ENCODE measurements around the gene COL5A3.
"Not testable (repeated sequence)": the region's sequence is repeated elsewhere in the genome, so short reads cannot be mapped to it uniquely, and the experiment has no call there.

The COL5A3 gene

DNA sequence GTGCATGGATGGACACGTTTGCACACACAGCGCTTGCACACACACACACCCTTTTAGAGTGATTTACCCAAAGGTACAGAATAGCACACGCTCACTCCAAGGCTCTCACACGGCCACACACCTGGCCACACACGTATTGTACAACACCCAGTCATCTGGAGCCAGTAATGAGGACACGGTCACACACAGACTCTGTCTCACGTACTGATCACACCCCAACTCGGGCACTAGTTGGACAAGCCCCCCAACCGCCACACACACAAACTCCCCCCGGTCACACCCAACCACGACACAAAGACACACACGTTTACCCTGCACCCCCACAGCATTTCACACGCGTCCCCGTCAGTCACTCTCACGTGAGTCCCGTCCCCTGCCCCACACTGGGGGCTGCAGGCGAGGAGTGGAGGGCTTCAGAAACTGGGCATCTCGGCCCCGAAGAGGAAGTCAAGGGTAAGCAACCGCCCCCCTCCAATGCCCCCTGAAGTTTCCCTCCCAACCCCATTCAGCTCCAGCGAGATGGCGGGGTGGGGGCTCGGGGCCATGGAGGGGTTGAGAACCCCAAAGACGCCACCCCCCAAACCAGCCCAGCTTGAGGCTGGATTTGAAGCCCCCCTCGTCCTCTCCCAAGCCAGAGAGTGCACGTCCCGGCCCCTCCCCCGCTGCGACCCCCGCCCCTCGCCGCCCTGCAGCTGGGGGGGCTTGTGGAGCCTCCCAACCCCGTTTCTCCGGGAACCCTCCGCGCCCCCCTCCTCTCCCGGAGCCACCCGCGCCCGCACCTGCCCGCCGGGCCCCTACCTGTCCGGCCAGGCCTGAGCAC is 74.6 kb downstream of the COL5A3 start:
- DNase-seq: no peak

DNA sequence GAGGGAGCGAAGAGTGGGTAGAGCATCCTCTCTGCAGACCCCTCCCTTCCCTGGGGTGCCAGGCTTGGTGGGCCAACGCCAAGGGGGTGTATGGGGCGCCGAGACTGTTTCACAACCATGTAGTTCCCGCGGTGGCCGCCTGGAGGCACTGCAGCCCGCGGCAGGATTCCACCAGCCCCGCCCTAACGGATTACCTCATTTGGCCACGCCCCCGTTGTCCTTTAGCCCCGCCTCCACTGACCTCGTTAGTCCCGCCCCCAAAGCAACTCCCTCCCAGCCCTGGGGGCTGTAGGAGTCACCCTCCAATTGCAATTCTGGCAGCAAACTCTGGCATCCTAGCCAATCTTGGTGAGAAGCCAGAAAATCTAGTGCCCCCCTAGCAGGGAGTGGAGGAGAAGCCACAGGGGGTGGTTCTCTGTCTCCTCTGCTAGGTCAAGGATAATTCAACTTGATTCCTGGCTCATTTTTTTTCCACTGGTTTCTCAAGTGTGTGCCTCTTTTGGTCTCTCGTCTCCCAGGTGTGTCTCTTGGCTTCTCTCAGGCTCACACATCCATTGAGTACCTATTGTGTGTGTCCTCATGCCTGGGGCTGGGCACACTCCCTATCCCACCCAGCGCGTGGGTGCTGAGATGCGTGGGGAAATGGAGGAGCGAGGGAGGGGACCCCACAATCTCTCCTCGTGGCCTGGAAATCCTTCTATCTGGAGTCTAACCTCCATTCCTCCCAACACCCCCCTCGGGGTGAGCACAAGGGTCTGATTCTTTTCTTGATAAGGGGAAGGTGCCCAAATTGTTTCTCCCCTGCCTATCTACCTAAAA is 76.0 kb downstream of the COL5A3 start:
- DNase-seq: peak; percentile 72

DNA sequence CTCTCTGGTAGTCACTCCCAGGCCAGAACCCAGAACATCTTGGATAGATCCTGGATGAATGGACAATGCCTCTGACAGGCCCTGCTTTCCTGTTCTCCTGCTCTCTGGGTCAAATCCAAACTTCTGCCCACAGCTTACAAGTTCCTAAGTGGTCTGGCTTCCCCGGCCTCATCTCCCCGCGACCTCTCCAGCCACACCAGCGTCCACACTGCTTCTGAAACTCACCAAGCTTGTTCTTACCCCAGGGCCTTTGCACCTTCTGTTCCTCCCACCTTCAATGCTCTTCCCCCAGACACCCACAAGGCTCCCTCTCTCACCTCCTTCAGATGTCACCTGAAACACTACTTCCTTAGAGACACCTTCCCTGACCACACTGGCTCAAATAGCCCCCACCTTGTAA is 77.5 kb downstream of the COL5A3 start:
- DNase-seq: no peak

DNA sequence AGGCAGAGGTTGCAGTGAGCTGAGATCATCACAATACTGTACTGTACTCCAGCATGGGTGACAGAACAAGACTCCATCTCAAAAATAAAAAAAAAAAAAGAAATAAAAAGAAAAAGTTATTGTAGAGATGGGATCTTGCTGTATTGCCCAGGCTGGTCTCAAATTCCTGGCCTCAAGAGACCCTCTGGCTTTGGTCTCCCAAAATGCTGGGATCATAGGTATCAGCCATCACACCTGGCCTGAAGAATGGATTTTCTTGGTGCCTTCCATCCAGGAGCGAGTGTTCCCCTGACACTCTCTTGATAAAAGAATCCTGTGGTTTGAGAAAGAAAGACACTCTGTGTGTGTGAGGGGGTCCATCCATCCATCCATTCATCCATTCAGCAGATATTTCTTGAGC is 78.7 kb downstream of the COL5A3 start:
- DNase-seq: no peak

DNA sequence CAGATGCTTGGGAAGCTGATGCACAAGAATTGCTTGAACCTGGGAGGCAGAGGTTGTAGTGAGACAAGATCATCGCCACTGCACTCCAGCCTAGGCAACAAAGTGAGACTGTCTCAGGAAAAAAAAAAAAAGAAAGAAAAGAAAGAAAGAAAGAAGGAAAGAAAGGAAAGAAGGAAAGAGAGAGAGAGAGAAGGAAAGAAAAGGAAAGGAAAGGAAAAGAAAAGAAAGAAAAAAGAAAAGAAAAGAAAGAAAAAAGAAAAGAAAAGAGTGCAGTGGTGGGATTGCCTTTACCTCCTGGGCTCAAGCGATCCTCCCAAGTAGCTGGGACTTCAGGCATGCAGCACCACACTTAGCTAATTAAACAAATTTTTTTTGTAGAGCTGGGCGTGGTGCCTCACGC is 86.9 kb downstream of the COL5A3 start:
- DNase-seq: no peak

DNA sequence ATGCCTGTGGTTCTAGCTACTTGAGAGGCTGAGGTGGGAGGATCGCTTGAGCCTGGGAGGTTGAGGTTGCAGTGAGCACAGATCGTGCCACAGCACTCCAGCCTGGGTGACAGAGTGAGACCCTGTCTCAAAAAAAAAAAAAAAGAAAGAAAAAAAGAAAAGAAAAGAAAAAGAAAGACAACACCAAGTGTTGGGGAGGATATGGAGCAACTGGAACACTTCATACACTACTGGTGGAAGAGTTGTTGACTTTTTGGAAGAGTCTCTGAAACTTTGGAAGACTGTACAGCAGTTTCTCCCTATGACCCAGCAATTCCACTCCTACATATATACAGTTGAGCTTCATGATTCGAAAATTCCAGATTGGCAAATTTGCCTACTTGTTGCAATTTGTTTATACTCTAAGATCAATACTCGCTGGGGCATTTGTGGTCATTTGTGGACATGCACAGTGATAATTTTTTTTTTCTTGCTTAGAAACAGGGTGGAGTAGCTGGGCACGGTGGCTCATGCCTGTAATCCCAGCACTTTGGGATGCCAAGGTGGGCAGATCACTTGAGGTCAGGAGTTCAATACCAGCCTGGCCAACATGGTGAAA is 87.4 kb downstream of the COL5A3 start:
- not testable (repeated sequence) for DNase-seq

DNA sequence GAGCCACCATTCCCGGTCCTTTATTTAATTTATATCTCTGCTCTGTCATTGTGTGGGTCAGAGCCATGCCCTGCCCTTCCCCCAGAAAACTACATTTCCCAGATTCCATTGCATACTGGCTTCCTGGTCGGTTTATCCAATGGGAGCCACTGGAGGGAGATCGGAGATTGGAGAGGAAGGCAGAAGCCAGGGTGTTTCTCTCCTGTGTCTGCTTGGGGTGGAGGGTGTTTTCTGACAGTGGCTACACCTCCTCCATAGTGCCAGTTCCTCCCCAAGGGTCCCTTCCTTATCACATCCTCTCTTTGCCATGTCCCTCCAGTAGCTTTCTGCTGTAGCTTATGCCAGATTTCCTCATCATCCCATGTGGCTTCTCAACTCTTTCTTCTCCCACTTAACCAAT is 93.0 kb downstream of the COL5A3 start:
- DNase-seq: no peak

DNA sequence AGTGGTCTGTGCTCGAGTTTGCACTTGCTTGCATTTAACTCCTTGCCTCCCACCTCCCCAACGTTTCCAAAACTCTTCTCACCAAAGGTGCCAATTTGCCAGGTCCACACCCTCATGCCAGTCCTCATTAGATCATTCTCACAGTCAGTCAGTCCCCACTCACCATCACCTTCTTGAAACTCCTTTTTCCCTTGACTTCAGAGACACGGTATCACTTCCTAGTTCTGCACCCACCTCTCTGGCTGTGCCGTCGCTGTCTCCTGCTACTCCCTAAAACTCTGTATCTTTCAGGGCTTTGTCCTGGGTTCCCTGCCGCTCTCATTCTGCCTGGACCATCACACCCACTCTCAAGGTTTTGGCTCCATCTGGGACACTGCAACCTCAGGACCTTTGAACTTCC is 93.6 kb downstream of the COL5A3 start:
- no peak for DNase-seq

DNA sequence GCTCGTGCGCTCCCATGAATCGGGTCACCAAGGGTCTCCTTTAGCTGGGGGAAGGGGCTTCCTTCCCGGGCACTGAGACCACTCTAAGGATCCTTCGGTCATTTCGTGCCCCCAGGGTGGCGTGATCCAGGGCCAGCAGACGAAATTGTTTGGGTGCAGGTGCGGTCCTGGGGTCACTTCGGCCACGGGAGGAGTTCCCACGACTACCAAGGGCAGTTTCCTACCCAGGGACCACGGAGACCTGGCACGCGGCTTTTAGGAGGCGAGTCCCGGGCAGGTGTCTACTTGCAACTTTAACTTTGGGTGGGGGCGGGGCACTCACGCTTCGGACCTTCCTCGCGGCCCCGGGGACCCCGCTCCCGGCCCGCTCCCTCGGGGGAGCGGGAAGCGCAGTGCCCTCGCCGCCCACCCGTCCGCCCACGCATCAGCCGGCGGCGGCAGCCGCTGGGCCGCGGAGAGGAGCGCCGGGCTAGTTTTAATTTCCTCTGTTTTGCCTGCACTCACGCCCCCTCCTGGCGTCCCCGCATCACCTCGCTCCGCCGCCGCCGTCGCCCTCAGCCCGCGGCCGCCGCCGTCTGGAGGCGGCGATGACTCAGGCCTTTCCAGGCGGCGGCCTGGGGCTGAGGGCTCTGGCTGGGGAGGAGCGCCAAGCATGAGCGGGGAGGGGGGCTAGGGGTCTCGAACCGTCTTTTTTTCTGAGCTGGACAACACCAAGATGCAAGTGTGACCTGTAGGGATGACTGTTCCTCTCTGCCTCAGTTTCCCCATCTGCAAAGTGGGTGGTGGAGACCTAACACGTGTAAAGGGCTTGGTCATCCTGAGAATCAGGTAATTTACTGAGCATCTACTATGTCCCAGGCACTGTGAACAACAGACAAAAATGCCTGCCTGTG is 95.7 kb downstream of the COL5A3 start:
- peak; percentile 76 for DNase-seq

DNA sequence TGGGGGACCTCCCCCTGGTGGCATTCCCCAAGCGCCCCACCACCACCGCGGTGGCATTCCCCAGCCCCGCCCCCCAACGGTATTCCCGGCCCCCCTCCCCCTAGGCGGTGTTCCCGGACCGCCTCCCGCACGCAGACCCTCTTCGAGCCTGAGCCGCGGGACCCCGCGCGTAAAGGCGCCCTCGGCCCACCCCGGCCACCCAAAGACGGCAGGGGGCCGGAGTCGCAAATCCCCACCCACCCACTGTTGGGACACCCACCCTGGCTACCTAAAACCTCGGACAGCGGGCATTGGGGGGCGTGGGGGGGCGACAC is 96.3 kb downstream of the COL5A3 start:
- DNase-seq: no peak

DNA sequence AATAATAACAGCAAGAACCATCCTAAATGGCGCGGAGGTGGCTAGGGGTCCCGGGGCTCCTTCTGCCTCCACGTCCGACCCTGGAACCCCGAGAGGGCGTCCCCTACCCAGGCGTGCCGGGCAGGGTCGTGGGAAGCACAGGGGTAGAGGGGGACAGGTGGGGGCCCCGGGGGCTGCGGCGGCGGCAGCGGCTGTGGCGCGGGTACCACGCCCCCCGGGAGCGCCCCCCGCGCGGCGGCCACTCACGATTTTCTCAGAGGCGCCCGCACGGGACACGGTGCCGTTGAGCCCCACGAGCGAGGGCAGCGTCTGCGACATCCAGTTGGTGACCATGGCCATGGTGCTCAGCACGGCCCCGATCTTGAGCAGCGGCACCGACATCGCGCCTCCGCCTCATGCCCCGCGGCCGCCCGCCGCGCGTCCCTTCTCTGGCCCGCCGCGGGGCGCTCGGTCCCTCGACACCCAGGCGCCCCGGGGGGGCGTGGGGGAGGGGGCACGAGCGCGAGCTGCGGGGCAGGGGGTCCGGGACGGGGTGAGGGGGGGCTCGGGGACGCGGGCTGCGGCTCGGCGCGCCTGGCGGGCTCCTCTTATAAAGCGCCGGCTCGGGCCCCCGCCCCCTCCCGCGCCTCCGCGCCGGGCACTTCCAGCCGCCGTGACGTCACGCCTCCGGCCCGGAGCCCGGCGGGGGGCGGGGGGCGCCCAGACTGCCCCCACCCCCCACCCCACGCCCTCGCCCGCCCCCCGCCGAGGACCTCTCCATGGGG is 96.9 kb downstream of the COL5A3 start:
- no peak for DNase-seq

DNA sequence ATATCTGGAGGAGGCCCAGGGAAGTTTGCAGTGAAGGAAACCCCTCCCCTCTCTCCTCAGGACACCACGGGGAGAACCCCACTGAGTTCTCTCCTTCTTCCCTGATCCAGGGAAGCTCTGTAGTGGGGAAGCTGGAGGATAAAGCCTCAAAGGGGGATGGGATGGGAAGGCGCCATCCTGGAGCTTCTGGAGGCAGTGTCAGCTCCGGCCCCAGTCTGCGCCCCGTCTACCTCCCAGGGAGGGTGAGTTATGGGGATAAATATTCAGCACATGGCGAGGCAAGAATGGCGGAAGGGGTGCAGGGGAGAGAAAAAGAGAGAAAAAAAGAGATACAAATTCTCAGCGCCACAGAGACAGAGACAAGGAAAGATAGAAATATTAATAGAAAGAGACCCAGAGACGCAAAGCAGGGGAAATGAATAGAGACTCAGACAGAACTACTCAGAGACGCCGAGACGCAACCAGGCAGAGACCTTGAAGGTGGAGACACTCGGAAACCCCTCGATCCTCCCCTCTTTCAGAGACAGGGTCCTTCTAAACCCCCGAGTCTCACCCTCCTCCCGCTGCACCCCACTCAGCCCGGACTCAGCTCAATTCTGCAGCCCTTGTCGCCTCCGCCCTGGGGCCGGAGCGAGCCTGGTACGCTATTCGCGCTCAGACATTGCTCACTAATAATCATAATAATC is 97.6 kb downstream of the COL5A3 start:
- no peak for DNase-seq

DNA sequence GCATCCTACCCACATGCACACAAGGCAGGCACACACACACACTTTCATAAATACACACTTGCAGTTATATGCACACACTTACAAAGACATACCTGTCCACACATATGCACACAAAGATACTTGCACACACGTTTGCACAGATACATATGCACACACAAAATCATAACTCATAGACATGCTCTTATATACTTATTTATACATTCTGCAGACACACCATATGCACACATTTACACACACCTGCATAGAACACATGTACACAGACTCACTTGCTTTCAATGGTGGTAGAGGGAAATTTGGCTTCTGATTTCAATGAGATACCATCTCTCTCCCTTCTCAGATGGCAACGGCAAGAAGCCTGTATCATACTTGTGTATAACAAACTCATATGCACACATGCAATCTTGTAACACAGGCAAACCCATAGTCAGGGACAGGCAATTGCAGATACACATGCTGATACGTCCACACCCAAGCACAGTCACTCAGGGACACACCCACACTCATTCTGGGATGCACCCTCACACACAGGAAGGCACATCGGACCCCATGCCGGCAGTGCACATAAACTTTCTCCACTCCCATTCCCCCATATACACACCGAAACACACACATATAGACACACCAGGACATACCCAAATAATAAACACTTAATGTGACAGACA is 98.6 kb downstream of the COL5A3 start:
- no peak for DNase-seq

DNA sequence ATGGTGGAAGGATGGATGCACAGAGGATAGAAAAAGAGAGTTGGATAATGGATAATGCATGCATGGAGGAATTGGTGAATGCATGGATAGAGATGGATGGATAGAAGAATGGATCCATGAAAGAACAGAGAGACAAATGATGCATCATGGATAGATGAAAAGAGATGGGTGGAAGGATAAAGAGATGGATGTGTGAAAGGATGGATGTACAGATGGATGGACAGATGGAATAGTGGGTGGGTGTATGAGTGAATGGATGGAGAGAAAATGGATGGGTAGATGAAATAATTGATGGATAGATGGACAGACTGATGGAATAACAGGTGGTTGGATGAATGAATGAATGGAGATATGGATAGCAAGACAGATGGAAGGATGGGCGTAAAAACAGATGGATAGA is 99.7 kb downstream of the COL5A3 start:
- DNase-seq: no peak

All from CD4-positive, alpha-beta T cell treated with Interferon gamma for 1 hour (primary cell).